Erythroblast (primary cell): ENCODE results near the gene ADGRG4.

ENCODE experiments used
- GATA1 ChIP-seq: IDR thresholded peaks from 2 replicates; pipeline ENCODE4 v1.6.1; 2011; ENCODE audit warnings: low read depth, mild to moderate bottlenecking, control low read depth, low read length, moderate library complexity
- POLR2A ChIP-seq: IDR thresholded peaks from 2 replicates; pipeline ENCODE4 v1.6.1; 2011; ENCODE audit warnings: mild to moderate bottlenecking, low read length

DNA sequence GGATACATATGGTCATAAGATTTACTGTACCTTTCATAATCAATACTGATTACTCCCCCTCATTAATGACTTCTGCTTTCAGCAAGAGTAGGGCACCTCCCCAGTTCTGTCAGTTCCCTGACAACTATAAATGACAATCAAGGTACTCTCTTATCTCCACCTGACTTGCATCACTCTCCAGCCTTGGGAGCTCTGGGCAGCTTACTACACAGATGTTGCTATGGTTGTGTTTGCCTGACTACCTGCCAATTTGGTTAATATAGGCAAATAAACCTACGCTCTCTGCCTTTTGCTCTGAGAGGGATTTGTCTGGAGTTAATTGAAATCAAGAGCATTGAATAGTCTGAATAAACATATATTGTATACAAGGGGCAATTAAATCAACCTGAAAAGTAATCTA lies 26.8 kb upstream of the ADGRG4 start:
- TF ChIP-seq POLR2A (no peak), GATA1 (no peak)
